Neural progenitor cell (in vitro differentiated cells): ENCODE data around the gene SKA2.

Source experiments
- CTCF ChIP-seq: fragments of 200-600 bp; sonication (generic); IDR thresholded peaks from 2 replicates; pipeline ENCODE4 v1.5.1; 2017; ENCODE audit warnings: antibody characterized with exemption, mild to moderate bottlenecking
- EZH2 ChIP-seq: fragments of 200-600 bp; sonication (generic); IDR thresholded peaks from 2 replicates; pipeline ENCODE4 v1.6.1; 2017; ENCODE audit warnings: antibody characterized with exemption, mild to moderate bottlenecking, moderate library complexity
- EZH2phosphoT487 ChIP-seq: fragments of 200-600 bp; sonication (generic); IDR thresholded peaks from 2 replicates; pipeline ENCODE4 v1.6.1; 2017; ENCODE audit warnings: antibody characterized with exemption

- no peak for TF ChIP-seq CTCF
- no peak for TF ChIP-seq EZH2
- no peak for TF ChIP-seq EZH2phosphoT487
Measured at GRCh38 chr17:59199398-59199797, 44.4 kb upstream of the SKA2 start.
